GM23248 (cell line): ENCODE results near the gene TMEM179B.

Experiments
- EZH2 ChIP-seq: fragments of 200-600 bp; sonication (generic); IDR thresholded peaks from 2 replicates; pipeline ENCODE4 v1.6.1; 2018; ENCODE audit warnings: antibody characterized with exemption, mild to moderate bottlenecking; ENCODE audit not compliant: insufficient read depth, poor library complexity, severe bottlenecking
- EZH2phosphoT487 ChIP-seq: fragments of 200-600 bp; sonication (generic); IDR thresholded peaks from 2 replicates; pipeline ENCODE4 v1.6.1; 2018; ENCODE audit warnings: antibody characterized with exemption, moderate library complexity, mild to moderate bottlenecking, low read depth; ENCODE audit not compliant: insufficient read depth

DNA sequence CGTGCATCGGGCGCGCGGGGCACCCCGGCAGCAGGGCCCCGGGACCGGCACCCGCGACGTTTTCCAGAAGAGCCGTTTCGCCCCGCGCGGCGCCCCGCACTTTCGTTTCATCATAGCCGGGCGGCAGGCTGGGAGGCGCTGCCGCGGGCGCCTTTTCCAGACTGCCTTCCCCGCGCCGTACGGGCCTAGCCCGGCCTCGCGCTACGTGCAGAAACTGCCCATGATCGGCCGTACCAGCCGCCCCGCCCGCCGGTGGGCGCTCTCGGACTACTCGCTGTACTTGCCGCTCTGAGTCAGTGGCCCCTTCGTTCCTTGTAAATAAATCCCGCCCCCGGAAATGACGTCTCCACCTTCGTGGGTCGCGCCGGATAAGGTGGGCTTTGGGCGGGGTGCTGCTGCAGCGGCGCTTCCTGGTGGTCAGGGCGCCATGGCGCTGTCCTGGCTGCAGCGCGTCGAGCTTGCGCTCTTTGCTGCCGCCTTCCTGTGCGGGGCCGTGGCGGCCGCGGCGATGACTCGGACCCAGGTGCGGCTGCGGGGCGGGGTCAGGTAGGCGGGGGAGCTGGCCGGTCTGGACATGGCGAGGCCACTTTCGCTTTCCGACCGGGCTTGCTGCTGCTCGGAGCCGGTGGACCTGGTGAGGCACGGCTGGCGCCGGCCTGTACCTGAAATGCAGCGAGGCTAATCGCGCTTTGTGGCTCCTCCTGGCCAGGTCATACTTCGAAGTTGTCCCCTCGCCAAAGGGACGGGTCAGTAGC, at the start of gene TMEM179B:
- TF ChIP-seq EZH2 = no peak
- TF ChIP-seq EZH2phosphoT487 = no peak
